Mammary epithelial cell (primary cell): ENCODE measurements around the gene ULK4.

Source experiments
- EZH2 ChIP-seq: IDR thresholded peaks from 2 replicates; pipeline ENCODE4 v1.6.1; 2012; ENCODE audit warnings: low read length, inconsistent platforms, borderline replicate concordance
- TF ChIP-seq, protein P1 (sequence below), 2 donors: IDR thresholded peaks in 1 of 2; conservative IDR thresholded peaks in 1 of 2; 2 replicates each; pipeline ENCODE4 v1.5.1; 2011 to 2012; ENCODE audit warnings: inconsistent platforms in 2 of 2, low read length in 2 of 2, mild to moderate bottlenecking in 2 of 2, control low read depth in 1 of 2, low read depth in 1 of 2; ENCODE audit not compliant: insufficient read depth in 1 of 2; ENCODE audit errors: extremely low read depth in 1 of 2

DNA sequence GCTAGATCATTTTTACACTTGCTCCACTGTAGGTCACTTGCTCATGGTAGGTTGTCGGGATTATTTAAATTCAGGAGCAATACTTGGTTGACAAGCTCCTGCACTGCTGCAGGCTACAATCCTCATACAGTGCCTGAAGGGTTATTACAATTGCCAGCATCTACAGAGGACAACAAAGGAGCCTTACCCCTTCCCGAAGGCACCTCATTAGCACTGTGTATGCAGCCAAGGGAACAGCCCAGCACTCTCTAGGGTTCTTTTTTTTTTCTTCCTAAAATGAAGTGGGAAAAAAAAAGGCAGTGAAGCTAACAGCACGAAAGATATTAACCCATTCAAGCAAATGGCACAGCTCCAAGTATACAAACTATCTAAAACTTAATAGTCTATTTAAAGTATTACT lies 142.7 kb downstream of the ULK4 start:
- TF ChIP-seq, protein P1, sequence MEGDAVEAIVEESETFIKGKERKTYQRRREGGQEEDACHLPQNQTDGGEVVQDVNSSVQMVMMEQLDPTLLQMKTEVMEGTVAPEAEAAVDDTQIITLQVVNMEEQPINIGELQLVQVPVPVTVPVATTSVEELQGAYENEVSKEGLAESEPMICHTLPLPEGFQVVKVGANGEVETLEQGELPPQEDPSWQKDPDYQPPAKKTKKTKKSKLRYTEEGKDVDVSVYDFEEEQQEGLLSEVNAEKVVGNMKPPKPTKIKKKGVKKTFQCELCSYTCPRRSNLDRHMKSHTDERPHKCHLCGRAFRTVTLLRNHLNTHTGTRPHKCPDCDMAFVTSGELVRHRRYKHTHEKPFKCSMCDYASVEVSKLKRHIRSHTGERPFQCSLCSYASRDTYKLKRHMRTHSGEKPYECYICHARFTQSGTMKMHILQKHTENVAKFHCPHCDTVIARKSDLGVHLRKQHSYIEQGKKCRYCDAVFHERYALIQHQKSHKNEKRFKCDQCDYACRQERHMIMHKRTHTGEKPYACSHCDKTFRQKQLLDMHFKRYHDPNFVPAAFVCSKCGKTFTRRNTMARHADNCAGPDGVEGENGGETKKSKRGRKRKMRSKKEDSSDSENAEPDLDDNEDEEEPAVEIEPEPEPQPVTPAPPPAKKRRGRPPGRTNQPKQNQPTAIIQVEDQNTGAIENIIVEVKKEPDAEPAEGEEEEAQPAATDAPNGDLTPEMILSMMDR (conservative IDR thresholded peaks at IDR 0.05 in 1 of 2, IDR thresholded peaks at IDR 0.05 in 1 of 2; ENCODE audit: extremely low read depth in 1 of 2, insufficient read depth in 1 of 2, low read depth in 1 of 2, low read length in 2 of 2): no peak
- no peak for TF ChIP-seq EZH2
